HepG2 (cell line): ENCODE data around the gene DNM3. TPM values are rescaled to one million over a fixed set of nuclear protein-coding genes. Genes with fewer than 3 reads are reported as not detected.

Experiments
- BCL6 ChIP-seq: IDR thresholded peaks from 2 replicates; pipeline ENCODE4 v1.6.1; 2016; ENCODE audit warnings: missing genetic modification reagents, missing compliant biosample characterization
- CEBPG ChIP-seq: IDR thresholded peaks from 2 replicates; pipeline ENCODE4 v1.6.1; 2016
- FOSL2 ChIP-seq: sonication (generic); formaldehyde crosslinking; IDR thresholded peaks from 2 replicates; pipeline ENCODE4 v1.4.0; 2020; ENCODE audit warnings: missing genetic modification reagents
- HDAC2 ChIP-seq: sonication (generic); formaldehyde crosslinking; IDR thresholded peaks from 2 replicates; pipeline ENCODE4 v1.4.0; 2020; ENCODE audit warnings: missing genetic modification reagents
- MTA1 ChIP-seq: sonication (generic); formaldehyde crosslinking; IDR thresholded peaks from 2 replicates; pipeline ENCODE4 v1.4.0; 2020; ENCODE audit warnings: missing genetic modification reagents, mild to moderate bottlenecking, borderline replicate concordance
- NONO ChIP-seq, 2 experiments: fragments of 450-650 bp in 1 of 2; sonication (generic) in 1 of 2; formaldehyde crosslinking in 1 of 2; IDR thresholded peaks in 1 of 2; conservative IDR thresholded peaks in 1 of 2; 2 replicates each; pipeline versions ENCODE4 v1.6.1 to v1.8.0; 2017 to 2022; ENCODE audit warnings: mild to moderate bottlenecking in 1 of 2, missing genetic modification reagents in 1 of 2, moderate library complexity in 1 of 2
- NR2C2 ChIP-seq: sonication (generic); formaldehyde crosslinking; IDR thresholded peaks from 2 replicates; pipeline ENCODE4 v1.4.0; 2020; ENCODE audit warnings: missing genetic modification reagents, mild to moderate bottlenecking, moderate library complexity, borderline replicate concordance
- RARG ChIP-seq: sonication (generic); formaldehyde crosslinking; IDR thresholded peaks from 2 replicates; pipeline ENCODE4 v1.4.0; 2020; ENCODE audit warnings: low read depth, mild to moderate bottlenecking, missing genetic modification reagents
- SIN3A ChIP-seq: IDR thresholded peaks from 2 replicates; pipeline ENCODE4 v1.6.1; 2011; ENCODE audit warnings: low read depth, mild to moderate bottlenecking, control low read depth, low read length, borderline replicate concordance
- SP5 ChIP-seq: IDR thresholded peaks from 2 replicates; pipeline ENCODE4 v1.6.1; 2016; ENCODE audit warnings: low read depth, borderline replicate concordance
- YEATS4 ChIP-seq: sonication (generic); formaldehyde crosslinking; IDR thresholded peaks from 2 replicates; pipeline ENCODE4 v1.4.0; 2020; ENCODE audit warnings: missing genetic modification reagents, borderline replicate concordance
- ZBTB7A ChIP-seq: sonication (generic); formaldehyde crosslinking; IDR thresholded peaks from 2 replicates; pipeline ENCODE4 v1.8.0; 2022; ENCODE audit warnings: mild to moderate bottlenecking, missing genetic modification reagents
- ZFP90 ChIP-seq: sonication (generic); formaldehyde crosslinking; IDR thresholded peaks from 2 replicates; pipeline ENCODE4 v1.8.0; 2022; ENCODE audit warnings: missing genetic modification reagents, mild to moderate bottlenecking, inconsistent platforms, borderline replicate concordance
- polyA plus RNA-seq, 8 experiments: library from polyadenylated mRNA; depleted of rRNA in 3 of 8; stranded (reverse) in 7 of 8; unstranded in 1 of 8; fragments of >200 nt; fragmentation: Illumina TruSeq in 4 of 8; extraction: Trizol in 4 of 8; gene quantifications; 2 replicates each; pipeline versions ENCODE4 v1.2.1 to v1.2.3, GENCODE V29; 2011 to 2016; ENCODE audit warnings: low read depth in 4 of 8, missing spikeins in 1 of 8, mixed read lengths in 1 of 8; ENCODE audit not compliant: insufficient read depth in 1 of 8
- total RNA-seq, 5 experiments: library from RNA; depleted of rRNA; stranded (reverse); fragments of >200 nt; fragmentation: Illumina TruSeq; extraction: Trizol; gene quantifications; 2 replicates each; pipeline ENCODE4 v1.2.3, GENCODE V29; 2016; ENCODE audit warnings: low read depth in 1 of 5
- TF ChIP-seq, protein P1 (sequence below): sonication (generic); formaldehyde crosslinking; IDR thresholded peaks from 2 replicates; pipeline ENCODE4 v1.4.0; 2020; ENCODE audit warnings: missing genetic modification reagents
- TF ChIP-seq, protein P2 (sequence below): sonication (generic); formaldehyde crosslinking; IDR thresholded peaks from 2 replicates; pipeline ENCODE4 v1.5.0; 2020; ENCODE audit warnings: missing genetic modification reagents
- TF ChIP-seq, protein P3 (sequence below): sonication (generic); formaldehyde crosslinking; IDR thresholded peaks from 2 replicates; pipeline ENCODE4 v1.4.0; 2020; ENCODE audit warnings: missing genetic modification reagents, borderline replicate concordance
- TF ChIP-seq, protein P4 (sequence below): sonication (generic); formaldehyde crosslinking; IDR thresholded peaks from 2 replicates; pipeline ENCODE4 v1.8.0; 2022; ENCODE audit warnings: missing genetic modification reagents, mild to moderate bottlenecking, moderate library complexity, borderline replicate concordance
- TF ChIP-seq, protein P5 (sequence below): sonication (generic); formaldehyde crosslinking; IDR thresholded peaks from 2 replicates; pipeline ENCODE4 v1.8.0; 2022; ENCODE audit warnings: mild to moderate bottlenecking, missing genetic modification reagents, moderate library complexity
- TF ChIP-seq, protein P6 (sequence below): IDR thresholded peaks from 2 replicates; pipeline ENCODE4 v1.6.1; 2012; ENCODE audit warnings: inconsistent platforms

DNM3 gene
- total and polyA plus RNA-seq, 2 of the 13 experiments (the other 11 are each of a cell fraction or from before 2014, with no cell fraction given) = 0.05 TPM; not detected in 1

DNA sequence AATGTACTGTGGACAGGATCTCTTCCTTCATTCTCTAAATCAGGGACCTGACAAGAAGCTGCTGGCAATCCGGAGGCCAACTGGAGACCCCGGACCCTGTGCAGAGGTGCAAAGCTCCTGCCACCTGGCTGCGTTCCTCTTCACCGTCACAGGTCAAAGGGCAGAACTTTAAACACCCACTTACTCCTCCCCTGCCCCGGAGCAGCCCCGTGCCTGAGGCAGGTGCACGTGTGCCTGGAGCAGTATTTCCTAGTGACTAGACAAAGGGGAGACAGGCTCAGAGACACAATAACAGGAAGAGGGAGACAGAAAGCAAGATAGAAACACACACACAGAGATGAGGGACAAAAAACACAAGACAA lies 609.2 kb downstream of the DNM3 start (continued):
- TF ChIP-seq, protein P1, sequence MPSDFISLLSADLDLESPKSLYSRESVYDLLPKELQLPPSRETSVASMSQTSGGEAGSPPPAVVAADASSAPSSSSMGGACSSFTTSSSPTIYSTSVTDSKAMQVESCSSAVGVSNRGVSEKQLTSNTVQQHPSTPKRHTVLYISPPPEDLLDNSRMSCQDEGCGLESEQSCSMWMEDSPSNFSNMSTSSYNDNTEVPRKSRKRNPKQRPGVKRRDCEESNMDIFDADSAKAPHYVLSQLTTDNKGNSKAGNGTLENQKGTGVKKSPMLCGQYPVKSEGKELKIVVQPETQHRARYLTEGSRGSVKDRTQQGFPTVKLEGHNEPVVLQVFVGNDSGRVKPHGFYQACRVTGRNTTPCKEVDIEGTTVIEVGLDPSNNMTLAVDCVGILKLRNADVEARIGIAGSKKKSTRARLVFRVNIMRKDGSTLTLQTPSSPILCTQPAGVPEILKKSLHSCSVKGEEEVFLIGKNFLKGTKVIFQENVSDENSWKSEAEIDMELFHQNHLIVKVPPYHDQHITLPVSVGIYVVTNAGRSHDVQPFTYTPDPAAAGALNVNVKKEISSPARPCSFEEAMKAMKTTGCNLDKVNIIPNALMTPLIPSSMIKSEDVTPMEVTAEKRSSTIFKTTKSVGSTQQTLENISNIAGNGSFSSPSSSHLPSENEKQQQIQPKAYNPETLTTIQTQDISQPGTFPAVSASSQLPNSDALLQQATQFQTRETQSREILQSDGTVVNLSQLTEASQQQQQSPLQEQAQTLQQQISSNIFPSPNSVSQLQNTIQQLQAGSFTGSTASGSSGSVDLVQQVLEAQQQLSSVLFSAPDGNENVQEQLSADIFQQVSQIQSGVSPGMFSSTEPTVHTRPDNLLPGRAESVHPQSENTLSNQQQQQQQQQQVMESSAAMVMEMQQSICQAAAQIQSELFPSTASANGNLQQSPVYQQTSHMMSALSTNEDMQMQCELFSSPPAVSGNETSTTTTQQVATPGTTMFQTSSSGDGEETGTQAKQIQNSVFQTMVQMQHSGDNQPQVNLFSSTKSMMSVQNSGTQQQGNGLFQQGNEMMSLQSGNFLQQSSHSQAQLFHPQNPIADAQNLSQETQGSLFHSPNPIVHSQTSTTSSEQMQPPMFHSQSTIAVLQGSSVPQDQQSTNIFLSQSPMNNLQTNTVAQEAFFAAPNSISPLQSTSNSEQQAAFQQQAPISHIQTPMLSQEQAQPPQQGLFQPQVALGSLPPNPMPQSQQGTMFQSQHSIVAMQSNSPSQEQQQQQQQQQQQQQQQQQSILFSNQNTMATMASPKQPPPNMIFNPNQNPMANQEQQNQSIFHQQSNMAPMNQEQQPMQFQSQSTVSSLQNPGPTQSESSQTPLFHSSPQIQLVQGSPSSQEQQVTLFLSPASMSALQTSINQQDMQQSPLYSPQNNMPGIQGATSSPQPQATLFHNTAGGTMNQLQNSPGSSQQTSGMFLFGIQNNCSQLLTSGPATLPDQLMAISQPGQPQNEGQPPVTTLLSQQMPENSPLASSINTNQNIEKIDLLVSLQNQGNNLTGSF (CRISPR knock-in tag) = no peak
- TF ChIP-seq CEBPG (CRISPR knock-in tag) = peak; percentile 32; the same call in 1 of the 2 replicates
- TF ChIP-seq YEATS4 (CRISPR knock-in tag) = peak; percentile 46; the same call in 1 of the 2 replicates
- 0 out of 2 replicates have a peak, but pooled peaks have one; percentile 44 for TF ChIP-seq ZBTB7A
- TF ChIP-seq, protein P2, sequence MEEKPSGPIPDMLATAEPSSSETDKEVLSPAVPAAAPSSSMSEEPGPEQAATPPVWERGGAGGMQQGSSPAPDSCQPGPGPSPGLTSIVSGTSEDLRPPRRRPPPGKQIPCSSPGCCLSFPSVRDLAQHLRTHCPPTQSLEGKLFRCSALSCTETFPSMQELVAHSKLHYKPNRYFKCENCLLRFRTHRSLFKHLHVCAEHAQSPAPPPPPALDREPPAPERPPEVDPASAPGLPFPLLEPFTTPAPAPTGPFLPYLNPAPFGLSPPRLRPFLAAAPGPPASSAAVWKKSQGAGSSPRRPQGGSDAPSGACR (CRISPR knock-in tag) = no peak
- TF ChIP-seq, protein P3, sequence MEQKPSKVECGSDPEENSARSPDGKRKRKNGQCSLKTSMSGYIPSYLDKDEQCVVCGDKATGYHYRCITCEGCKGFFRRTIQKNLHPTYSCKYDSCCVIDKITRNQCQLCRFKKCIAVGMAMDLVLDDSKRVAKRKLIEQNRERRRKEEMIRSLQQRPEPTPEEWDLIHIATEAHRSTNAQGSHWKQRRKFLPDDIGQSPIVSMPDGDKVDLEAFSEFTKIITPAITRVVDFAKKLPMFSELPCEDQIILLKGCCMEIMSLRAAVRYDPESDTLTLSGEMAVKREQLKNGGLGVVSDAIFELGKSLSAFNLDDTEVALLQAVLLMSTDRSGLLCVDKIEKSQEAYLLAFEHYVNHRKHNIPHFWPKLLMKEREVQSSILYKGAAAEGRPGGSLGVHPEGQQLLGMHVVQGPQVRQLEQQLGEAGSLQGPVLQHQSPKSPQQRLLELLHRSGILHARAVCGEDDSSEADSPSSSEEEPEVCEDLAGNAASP = peak; percentile 51
- TF ChIP-seq NONO (IDR thresholded peaks at IDR 0.05) = no peak
- no peak for TF ChIP-seq NONO (CRISPR knock-in tag; conservative IDR thresholded peaks at IDR 0.05)
- TF ChIP-seq FOSL2 (CRISPR knock-in tag) = peak; percentile 18; the same call in 1 of the 2 replicates
- TF ChIP-seq ZFP90 (CRISPR knock-in tag) = no peak
- peak; percentile 95 for TF ChIP-seq SP5 (CRISPR knock-in tag)
- no peak for TF ChIP-seq RARG (CRISPR knock-in tag)
- 0 out of 2 replicates have a peak, but pooled peaks have one; percentile 42 for TF ChIP-seq SIN3A
- TF ChIP-seq, protein P4, sequence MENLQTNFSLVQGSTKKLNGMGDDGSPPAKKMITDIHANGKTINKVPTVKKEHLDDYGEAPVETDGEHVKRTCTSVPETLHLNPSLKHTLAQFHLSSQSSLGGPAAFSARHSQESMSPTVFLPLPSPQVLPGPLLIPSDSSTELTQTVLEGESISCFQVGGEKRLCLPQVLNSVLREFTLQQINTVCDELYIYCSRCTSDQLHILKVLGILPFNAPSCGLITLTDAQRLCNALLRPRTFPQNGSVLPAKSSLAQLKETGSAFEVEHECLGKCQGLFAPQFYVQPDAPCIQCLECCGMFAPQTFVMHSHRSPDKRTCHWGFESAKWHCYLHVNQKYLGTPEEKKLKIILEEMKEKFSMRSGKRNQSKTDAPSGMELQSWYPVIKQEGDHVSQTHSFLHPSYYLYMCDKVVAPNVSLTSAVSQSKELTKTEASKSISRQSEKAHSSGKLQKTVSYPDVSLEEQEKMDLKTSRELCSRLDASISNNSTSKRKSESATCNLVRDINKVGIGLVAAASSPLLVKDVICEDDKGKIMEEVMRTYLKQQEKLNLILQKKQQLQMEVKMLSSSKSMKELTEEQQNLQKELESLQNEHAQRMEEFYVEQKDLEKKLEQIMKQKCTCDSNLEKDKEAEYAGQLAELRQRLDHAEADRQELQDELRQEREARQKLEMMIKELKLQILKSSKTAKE = peak; percentile 36; the same call in 1 of the 2 replicates
- peak; percentile 49 for TF ChIP-seq BCL6 (CRISPR knock-in tag)
- TF ChIP-seq, protein P5, sequence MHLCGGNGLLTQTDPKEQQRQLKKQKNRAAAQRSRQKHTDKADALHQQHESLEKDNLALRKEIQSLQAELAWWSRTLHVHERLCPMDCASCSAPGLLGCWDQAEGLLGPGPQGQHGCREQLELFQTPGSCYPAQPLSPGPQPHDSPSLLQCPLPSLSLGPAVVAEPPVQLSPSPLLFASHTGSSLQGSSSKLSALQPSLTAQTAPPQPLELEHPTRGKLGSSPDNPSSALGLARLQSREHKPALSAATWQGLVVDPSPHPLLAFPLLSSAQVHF = no peak
- TF ChIP-seq, protein P6, sequence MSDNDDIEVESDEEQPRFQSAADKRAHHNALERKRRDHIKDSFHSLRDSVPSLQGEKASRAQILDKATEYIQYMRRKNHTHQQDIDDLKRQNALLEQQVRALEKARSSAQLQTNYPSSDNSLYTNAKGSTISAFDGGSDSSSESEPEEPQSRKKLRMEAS = peak; percentile 77
- TF ChIP-seq MTA1 (CRISPR knock-in tag) = peak; percentile 55; the same call in 1 of the 2 replicates
- peak; percentile 87 for TF ChIP-seq NR2C2 (CRISPR knock-in tag)
- TF ChIP-seq HDAC2 (CRISPR knock-in tag) = peak; percentile 53; the same call in 1 of the 2 replicates
